Activated T-helper 1 cell treated with anti-CD3 and anti-CD28 coated beads, Interleukin-12 subunit alpha, Interleukin-12 subunit beta, Interleukin-2, Interleukin-4 antibody, amounts not matched to agents 30 ng/mL and 10 ng/mL and 1 ng/mL, durations not matched to agents 14 hours and 24 hours and 36 hours (primary cell): Measurements from ENCODE around the gene EXOC3. TPM values are rescaled to one million over a fixed set of nuclear protein-coding genes. Genes with fewer than 3 reads are reported as not detected.
A peak's percentile ranks its signal among the peaks of the same experiment; 100 is the strongest.

Source experiments
- DNase-seq: peaks from one replicate; pipeline ENCODE4 v3.0.0; 2021; ENCODE audit warnings: low spot score
- H3K27ac Mint-ChIP-seq: one replicate; pipeline ENCODE4 v1.8.0; 2021; ENCODE audit warnings: mild to moderate bottlenecking, mixed read lengths
- H3K27me3 Mint-ChIP-seq: one replicate; pipeline ENCODE4 v1.8.0; 2022; ENCODE audit warnings: mild to moderate bottlenecking, moderate library complexity, mixed read lengths; ENCODE audit not compliant: insufficient read depth
- H3K36me3 Mint-ChIP-seq: one replicate; pipeline ENCODE4 v1.8.0; 2021; ENCODE audit warnings: low read depth, mixed read lengths
- H3K4me1 Mint-ChIP-seq: one replicate; pipeline ENCODE4 v1.8.0; 2021; ENCODE audit warnings: low read depth, mixed read lengths
- H3K4me3 Mint-ChIP-seq: one replicate; pipeline ENCODE4 v1.8.0; 2021; ENCODE audit warnings: mild to moderate bottlenecking, moderate library complexity, mixed read lengths
- H3K9me3 Mint-ChIP-seq: one replicate; pipeline ENCODE4 v1.8.0; 2021; ENCODE audit warnings: mixed read lengths
- intact Hi-C: fragments of 100-400 bp; cut with micrococcal nuclease; formaldehyde crosslinking; loops from one replicate; pipeline ENCODE4 v1.15.1; 2024
- total RNA-seq: library from RNA; stranded (reverse); gene quantifications from 2 replicates; pipeline ENCODE4 v1.2.3, GENCODE V29; 2022

Gene EXOC3
- total RNA-seq, 1 donor from 2014 or later = 59.6 TPM

GRCh38 chr5:464446-464842, 21.5 kb downstream of the EXOC3 start:
- Mint-ChIP-seq H3K36me3 (peaks cover 52% of the 10 kb centered on the region), H3K27me3 (no peaks in the 10 kb centered on the region), H3K4me3 (peak overlapping the region; percentile 47), H3K9me3 (no peaks in the 10 kb centered on the region), H3K27ac (peak overlapping the region; percentile 71), H3K4me1 (peaks cover 46% of the 10 kb centered on the region)
- DNase-seq = no peak
- intact Hi-C loops = loop anchor here (5.0 kb wide), 2 partner anchors 132 to 247 kb away; partner anchors contain the start of genes CCDC127 and SDHA

GRCh38 chr5:464843-465590, 22.0 kb downstream of the EXOC3 start:
- no peak overlapping the region for H3K4me3 Mint-ChIP-seq
- peaks cover 47% of the 10 kb centered on the region for H3K36me3 Mint-ChIP-seq
- peaks cover 40% of the 10 kb centered on the region for H3K4me1 Mint-ChIP-seq

GRCh38 chr5:465591-466403, 22.8 kb downstream of the EXOC3 start:
- intact Hi-C loops = no loop called here
- Mint-ChIP-seq H3K36me3 (peaks cover 39% of the 10 kb centered on the region), H3K27me3 (no peaks in the 10 kb centered on the region), H3K4me1 (peaks cover 32% of the 10 kb centered on the region), H3K9me3 (no peaks in the 10 kb centered on the region), H3K27ac (no peak overlapping the region), H3K4me3 (no peak overlapping the region)
- DNase-seq = no peak

More at GRCh38 chr5:464843-465590, 22.0 kb downstream of the EXOC3 start:
- Mint-ChIP-seq H3K27me3 (no peaks in the 10 kb centered on the region), H3K9me3 (no peaks in the 10 kb centered on the region), H3K27ac (no peak overlapping the region)
- no peak for DNase-seq
- intact Hi-C loops = loop anchor here (5.0 kb wide), 2 partner anchors 133 to 248 kb away; partner anchors contain the start of genes CCDC127 and SDHA

GRCh38 chr5:466661-467310, 23.8 kb downstream of the EXOC3 start:
- Mint-ChIP-seq H3K4me3 (peak overlapping the region; percentile 15), H3K9me3 (no peaks in the 10 kb centered on the region), H3K36me3 (peaks cover 41% of the 10 kb centered on the region), H3K4me1 (peaks cover 31% of the 10 kb centered on the region), H3K27ac (peak overlapping the region; percentile 18), H3K27me3 (no peaks in the 10 kb centered on the region)
- intact Hi-C loops = no loop called here
- DNase-seq = no peak

- no peaks in the 10 kb centered on the region for H3K9me3 Mint-ChIP-seq
- peaks cover 33% of the 10 kb centered on the region for H3K36me3 Mint-ChIP-seq
- DNase-seq = no peak
- intact Hi-C loops = no loop called here
- no peak overlapping the region for H3K27ac Mint-ChIP-seq
- no peak overlapping the region for H3K4me3 Mint-ChIP-seq
- peaks cover 19% of the 10 kb centered on the region for H3K4me1 Mint-ChIP-seq
- H3K27me3 Mint-ChIP-seq = no peaks in the 10 kb centered on the region
Observed at GRCh38 chr5:468401-468800, 25.4 kb downstream of the EXOC3 start.

GRCh38 chr5:469752-470483, 26.9 kb downstream of the EXOC3 start:
- intact Hi-C loops = loop anchor here (5.0 to 10.0 kb wide), 3 partner anchors 222 to 1325 kb away; partner anchors contain the start of genes BRD9, MRPL36, TPPP and TRIP13
- peaks cover 25% of the 10 kb centered on the region for H3K36me3 Mint-ChIP-seq
- no peaks in the 10 kb centered on the region for H3K9me3 Mint-ChIP-seq
- peaks cover 3% of the 10 kb centered on the region for H3K27me3 Mint-ChIP-seq
- H3K4me1 Mint-ChIP-seq = peaks cover 6% of the 10 kb centered on the region
- no peak for DNase-seq
- H3K27ac Mint-ChIP-seq = no peak overlapping the region
- peak overlapping the region; percentile 15 for H3K4me3 Mint-ChIP-seq

GRCh38 chr5:470961-471749, 28.2 kb downstream of the EXOC3 start:
- H3K9me3 Mint-ChIP-seq = no peaks in the 10 kb centered on the region
- peaks cover 6% of the 10 kb centered on the region for H3K27me3 Mint-ChIP-seq
- no peak overlapping the region for H3K27ac Mint-ChIP-seq
- peak overlapping the region; percentile 83 for H3K4me3 Mint-ChIP-seq
- intact Hi-C loops = loop anchor here (5.0 to 10.0 kb wide), 3 partner anchors 221 to 1324 kb away; partner anchors contain the start of genes BRD9, MRPL36, TPPP and TRIP13
- DNase-seq = no peak
- peaks cover 22% of the 10 kb centered on the region for H3K36me3 Mint-ChIP-seq
- peaks cover 6% of the 10 kb centered on the region for H3K4me1 Mint-ChIP-seq

GRCh38 chr5:471750-472058, 28.7 kb downstream of the EXOC3 start:
- H3K36me3 Mint-ChIP-seq = peaks cover 19% of the 10 kb centered on the region
- H3K4me1 Mint-ChIP-seq = peaks cover 6% of the 10 kb centered on the region
- H3K27me3 Mint-ChIP-seq = peaks cover 8% of the 10 kb centered on the region
- H3K27ac Mint-ChIP-seq = peak overlapping the region; percentile 63
- no peaks in the 10 kb centered on the region for H3K9me3 Mint-ChIP-seq
- intact Hi-C loops = loop anchor here (2.0 to 10.0 kb wide), 4 partner anchors 25 to 1323 kb away; partner anchors contain the start of genes BRD9, MRPL36, TPPP and TRIP13
- H3K4me3 Mint-ChIP-seq = peak overlapping the region; percentile 83
- no peak for DNase-seq

- peak overlapping the region; percentile 83 for H3K4me3 Mint-ChIP-seq
- no peaks in the 10 kb centered on the region for H3K9me3 Mint-ChIP-seq
- no peak for DNase-seq
- peaks cover 15% of the 10 kb centered on the region for H3K36me3 Mint-ChIP-seq
- H3K27ac Mint-ChIP-seq = peak overlapping the region; percentile 74
- intact Hi-C loops = loop anchor here (2.0 to 10.0 kb wide), 4 partner anchors 25 to 1323 kb away; partner anchors contain the start of genes BRD9, MRPL36, TPPP and TRIP13
- H3K4me1 Mint-ChIP-seq = peaks cover 6% of the 10 kb centered on the region
- H3K27me3 Mint-ChIP-seq = peaks cover 8% of the 10 kb centered on the region
Observed at GRCh38 chr5:472076-472655, 29.2 kb downstream of the EXOC3 start.

GRCh38 chr5:472656-473550, 29.9 kb downstream of the EXOC3 start:
- DNase-seq = peak; percentile 84
- Mint-ChIP-seq H3K36me3 (peaks cover 15% of the 10 kb centered on the region), H3K27ac (peak overlapping the region; percentile 74), H3K27me3 (peaks cover 8% of the 10 kb centered on the region), H3K4me1 (peaks cover 6% of the 10 kb centered on the region), H3K4me3 (peak overlapping the region; percentile 83), H3K9me3 (no peaks in the 10 kb centered on the region)
- intact Hi-C loops = loop anchor here (1.0 to 10.0 kb wide), 6 partner anchors 14 to 1322 kb away; partner anchors contain the start of genes BRD9, CEP72, MRPL36 and TPPP
